Measurements from ENCODE around the gene PDE1A.

Gene PDE1A

GRCh38 chr2:182193291-182193690 is 233.5 kb downstream of the PDE1A start:
- no peak for DNase-seq (ENCODE audit: low spot score)

DNA sequence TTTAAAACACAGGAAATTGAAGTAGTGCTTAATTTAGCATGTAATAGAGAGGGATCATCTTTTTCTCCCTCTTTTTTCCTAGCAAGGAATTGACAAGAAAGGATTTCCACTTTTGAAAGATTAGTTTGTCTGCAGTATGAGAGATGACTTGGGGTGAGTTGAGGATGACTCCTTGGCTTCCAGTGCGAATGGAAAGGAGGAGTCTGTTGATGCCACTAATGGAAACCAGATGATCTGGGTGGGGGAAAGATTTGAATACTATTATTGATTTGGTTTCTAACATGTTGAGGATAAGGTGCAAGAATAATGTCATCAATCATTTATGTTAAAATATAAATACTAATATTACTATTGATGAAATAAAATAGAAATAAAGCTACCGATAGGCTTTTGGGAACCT is 235.8 kb downstream of the PDE1A start:
- DNase-seq (ENCODE audit: low spot score), result no peak

DNA sequence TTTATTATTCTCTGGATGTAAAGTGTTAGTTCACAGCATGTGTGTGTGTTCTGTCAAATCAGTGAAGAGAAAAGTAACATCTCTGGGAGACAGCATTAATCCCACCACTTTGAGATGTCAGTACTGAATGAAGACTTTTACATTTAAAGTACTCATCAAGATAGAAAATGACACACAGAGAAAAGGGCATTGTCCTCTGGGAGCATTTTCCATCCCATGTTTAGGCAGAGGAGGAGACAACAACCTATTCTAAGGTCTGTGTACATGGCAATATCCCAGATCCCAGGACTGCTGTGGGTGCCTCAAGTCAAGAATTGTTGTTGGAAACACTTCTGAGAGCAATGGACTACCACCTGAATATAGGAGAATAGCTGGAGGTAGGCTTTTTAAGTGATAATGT is 239.7 kb downstream of the PDE1A start:
- DNase-seq (ENCODE audit: low spot score), result no peak

- DNase-seq (ENCODE audit: low spot score), result no peak
Measured at GRCh38 chr2:182186132-182186735, 240.6 kb downstream of the PDE1A start.

GRCh38 chr2:182182436-182182835 is 244.4 kb downstream of the PDE1A start:
- DNase-seq (ENCODE audit: low spot score), result no peak

DNA sequence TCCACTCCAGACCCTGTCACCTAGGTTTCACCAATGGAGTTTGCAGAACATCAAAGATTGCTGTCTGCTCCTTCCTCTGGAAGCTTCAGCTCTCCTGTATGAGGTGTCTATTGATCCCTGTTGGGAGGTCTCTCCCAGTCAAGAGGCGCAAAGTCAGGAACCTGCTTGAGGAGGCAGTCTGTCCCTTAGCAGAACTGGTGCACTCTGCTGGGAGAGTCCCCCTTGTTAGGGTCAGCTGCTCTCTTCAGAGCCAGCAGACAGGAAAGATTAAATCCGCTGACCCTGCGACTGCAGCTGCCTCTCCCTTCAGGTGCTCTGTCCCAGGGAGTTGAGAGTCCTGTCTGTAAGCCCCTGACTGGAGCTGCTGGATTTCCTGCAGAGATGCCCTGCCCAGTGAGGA is 245.5 kb downstream of the PDE1A start:
- DNase-seq (ENCODE audit: low spot score), result no peak

DNA sequence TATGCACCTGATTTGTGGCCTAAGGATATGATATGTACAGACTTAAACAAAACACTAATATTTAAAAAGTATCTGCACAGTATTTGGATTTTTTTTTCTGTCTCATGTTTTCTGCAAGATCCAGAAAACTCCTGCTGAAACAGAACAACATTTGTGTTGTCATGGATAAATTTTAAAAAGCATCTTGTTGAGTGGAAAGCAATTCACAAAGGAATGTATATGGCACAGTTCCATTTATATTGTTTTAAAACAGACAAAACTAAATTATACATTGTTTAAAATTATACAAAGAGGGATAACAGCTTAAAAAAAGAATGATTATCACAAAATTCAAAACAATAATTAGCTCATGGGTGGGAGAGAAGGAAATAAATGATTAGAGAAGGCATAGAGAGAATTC is 247.7 kb downstream of the PDE1A start:
- no peak for DNase-seq (ENCODE audit: low spot score)

DNA sequence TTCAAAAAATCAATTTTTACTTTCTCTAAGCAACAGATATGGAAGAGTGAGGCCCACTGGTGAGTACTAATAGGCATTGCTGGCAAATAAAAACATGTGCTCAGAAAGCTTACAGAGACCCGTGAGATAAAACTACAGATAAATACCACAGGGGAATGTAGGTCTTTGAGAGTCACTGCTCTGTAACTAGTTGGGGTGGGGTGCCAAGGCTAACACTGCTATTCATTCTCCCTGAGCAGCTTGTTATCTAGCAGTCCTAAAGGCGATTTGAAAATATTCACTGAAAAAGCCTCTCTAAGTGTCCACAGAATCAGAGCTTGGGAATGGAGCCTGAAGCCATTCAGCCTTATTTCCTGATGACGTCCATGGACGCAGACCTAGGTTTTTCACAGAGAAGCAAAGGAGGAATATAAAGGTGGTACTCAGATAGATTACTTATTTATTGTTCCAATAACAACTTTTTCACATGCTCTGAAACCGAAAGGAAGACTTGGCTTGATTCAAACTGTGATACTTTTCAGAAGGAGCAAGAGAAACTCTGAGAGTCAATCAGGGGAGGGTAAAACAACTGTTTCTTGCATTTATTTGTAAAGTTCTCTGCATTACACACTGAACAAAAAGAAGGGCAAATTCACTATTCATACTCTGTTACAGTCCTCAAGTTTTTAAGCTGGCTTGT is 252.8 kb downstream of the PDE1A start:
- DNase-seq (ENCODE audit: low spot score), result no peak

DNA sequence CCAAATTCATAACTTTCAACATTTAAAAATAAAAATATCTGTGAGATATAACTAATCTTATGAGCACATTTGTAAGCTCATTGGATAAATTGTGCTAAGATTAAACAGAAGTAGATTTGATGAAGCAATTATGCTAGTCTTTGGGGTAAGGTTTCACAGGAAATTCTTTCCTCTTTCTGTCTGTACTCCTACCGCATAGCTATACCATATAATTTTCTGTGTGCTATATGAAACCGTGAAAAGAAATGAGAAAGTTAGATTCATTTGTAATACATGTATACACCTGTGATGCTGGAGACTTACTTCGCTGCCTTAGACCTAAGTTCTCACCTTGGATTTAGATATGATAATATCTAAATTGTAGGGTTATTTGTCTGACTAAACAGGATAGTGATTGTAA is 256.5 kb downstream of the PDE1A start:
- no peak for DNase-seq (ENCODE audit: low spot score)

DNA sequence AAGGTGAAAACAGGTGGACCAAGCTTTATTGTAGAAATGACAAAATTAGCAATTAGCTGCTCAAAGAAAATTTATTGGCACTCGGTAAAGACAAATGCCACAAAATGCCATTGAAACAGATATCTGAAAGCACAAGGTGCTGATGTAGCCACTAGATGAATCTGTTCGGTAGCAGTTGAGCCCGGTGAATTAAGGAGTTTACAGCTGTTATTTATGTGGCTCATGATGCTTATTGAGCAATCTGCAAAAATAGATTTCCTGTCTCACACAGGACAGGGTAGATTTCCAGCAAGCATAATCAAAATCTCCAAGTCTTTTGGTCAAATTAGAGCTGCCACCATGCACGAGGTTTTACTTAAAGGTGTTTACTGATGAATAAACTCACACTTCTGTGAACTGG is 259.0 kb downstream of the PDE1A start:
- no peak for DNase-seq (ENCODE audit: low spot score)

GRCh38 chr2:182166841-182167240 is 260.0 kb downstream of the PDE1A start:
- no peak for DNase-seq (ENCODE audit: low spot score)

- DNase-seq (ENCODE audit: low spot score), result no peak
Measured at GRCh38 chr2:182166406-182166805, 260.4 kb downstream of the PDE1A start.

DNA sequence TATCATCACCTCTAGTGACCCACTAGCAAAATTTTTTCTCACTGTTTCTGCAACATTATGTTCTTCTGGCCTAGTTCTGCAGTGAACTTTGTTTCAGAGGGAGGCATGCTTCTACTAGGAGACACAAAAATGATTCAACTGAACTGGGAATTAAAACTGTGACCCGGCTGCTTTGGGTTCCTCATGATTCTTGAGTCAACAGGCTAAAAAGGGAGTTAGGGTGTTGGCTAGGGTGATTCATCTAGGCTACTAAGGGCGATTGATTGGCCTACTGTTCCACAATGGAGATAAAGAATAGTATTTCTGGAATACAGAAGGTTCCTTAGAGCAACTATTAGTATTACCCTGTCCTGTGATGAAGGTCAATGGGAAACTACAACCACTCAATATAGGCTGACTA is 261.6 kb downstream of the PDE1A start:
- DNase-seq (ENCODE audit: low spot score), result no peak

DNA sequence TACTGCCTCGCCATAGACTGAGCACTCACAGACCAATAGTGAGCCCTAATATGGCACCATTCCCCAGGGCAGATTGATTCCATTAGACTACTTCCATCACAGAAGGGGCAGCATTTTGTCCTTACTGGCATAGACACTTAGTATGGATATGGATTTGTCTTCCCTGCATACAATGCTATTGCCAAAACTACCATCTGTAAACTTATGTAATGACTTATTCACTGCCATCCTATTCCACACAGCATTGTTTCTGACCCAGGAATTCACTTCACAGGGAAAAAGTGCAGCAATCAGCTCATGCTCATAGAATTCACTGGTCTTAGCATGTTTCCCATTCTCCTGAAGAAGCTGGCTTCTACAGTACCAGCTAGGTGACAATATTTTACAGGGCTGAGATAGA is 262.1 kb downstream of the PDE1A start:
- DNase-seq (ENCODE audit: low spot score), result no peak

GRCh38 chr2:182163878-182164277 is 263.0 kb downstream of the PDE1A start:
- no peak for DNase-seq (ENCODE audit: low spot score)

- no peak for DNase-seq (ENCODE audit: low spot score)
Measured at GRCh38 chr2:182148344-182148743, 278.5 kb downstream of the PDE1A start.

GRCh38 chr2:182144776-182145165 is 282.1 kb downstream of the PDE1A start:
- DNase-seq (ENCODE audit: low spot score), result no peak

DNA sequence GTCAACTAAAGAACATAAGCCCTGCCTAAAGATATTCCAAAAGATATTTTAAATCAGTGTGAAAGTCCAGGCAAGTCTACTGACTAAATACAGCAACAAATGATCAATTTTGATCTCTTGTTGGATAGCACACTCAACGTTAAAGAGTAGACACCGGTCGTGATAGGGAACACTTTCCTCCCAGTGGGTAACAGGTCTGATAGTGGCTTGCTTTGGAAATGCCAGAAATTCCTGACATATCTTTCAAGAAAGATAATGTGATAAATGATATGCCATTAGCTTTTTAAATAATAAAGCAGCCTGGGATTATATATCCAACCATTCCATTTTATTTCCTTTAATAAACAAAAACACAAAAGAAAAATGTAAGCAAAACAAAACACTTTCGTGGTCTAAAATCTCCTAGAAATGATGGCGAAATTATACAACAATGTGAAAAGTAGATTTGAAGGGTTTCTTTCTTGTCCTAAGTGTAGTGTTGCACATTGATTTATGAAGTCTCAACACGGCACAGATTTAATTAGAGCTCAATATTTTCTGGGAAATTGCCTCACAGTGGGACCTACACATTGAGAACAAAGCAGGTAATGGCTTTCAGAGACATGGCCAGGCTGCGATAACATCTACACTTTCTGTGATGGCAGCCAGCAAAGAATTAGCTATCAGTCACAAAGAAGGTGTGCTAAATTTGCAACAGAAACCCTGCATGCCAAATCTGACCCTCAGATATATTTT is 282.6 kb downstream of the PDE1A start:
- DNase-seq (ENCODE audit: low spot score), result no peak

DNA sequence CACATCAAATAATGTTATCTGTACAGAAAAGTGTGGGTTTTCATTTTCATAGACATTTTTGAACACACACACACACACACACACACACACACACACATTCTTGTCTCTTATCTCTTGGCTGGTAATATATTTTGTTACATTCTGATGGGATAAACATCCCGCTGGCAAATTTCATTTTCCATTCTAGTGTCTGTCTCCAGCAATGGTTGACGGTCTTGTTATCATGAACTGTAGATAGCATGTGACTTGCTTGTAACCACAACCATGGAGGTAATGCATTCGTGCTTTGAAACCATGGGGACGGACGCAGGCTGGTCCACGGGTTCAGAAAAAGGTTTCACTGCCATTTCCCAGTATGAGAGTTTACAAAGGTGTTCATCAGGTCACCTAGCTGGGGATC is 284.8 kb downstream of the PDE1A start:
- DNase-seq (ENCODE audit: low spot score), result no peak

- no peak for DNase-seq (ENCODE audit: low spot score)
Measured at GRCh38 chr2:182134201-182134600, 292.6 kb downstream of the PDE1A start.

DNA sequence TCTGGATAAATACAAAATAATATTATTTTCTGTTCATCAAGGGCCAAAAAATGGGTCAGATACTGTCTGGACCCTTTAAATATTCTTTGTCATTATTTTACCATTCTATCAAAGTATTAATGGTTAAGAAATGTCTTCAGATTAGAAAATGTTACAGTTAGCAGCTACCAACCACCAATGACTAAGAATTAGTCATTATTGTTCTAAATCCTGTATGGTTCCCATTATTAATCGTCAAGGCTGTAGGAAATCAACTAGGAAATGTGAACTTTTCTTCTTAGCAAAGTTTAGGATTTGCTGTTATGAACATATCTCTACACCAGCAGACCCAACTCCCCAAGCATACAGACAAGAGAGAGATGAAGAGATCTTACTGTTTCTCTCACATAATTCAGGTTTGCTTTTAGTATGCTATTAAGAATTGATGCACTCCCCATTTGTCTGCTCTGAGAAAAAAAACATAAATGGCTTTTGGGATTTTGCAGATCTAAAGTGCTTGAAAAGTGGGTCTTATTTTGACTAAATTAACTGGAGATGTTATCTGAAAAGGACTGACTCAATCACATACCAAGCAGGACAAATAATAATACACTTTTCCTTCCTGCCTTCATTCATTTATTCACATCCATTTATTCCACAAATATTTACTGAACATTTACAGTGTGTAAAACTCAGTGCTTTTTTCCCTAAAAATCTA is 293.5 kb downstream of the PDE1A start:
- DNase-seq (ENCODE audit: low spot score), result no peak

DNA sequence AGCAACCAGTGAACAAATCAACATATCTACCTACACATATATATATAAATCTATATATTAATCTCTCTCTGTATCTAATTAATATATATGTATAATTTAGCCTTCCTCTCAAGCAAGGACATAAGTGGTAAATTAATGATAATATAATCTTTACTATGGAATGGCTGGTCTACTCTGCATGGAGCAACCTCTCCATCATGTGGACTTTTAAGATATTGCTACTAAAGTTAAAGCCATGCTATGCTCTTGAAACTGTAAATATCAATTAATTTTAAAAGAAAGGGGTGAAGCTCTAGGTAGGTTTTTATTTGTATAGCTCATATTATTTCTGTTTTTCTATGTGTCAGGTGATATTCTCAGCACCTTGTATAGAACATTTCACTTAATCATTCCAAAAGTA is 294.2 kb downstream of the PDE1A start:
- no peak for DNase-seq (ENCODE audit: low spot score)

Data from HuH-7 (cell line).